Astrocyte of the spinal cord (primary cell): ENCODE data around the gene ANKS1B.
A peak's percentile ranks its signal among the peaks of the same experiment; 100 is the strongest.
"Not testable (repeated sequence)": the region's sequence is repeated elsewhere in the genome, so short reads cannot be mapped to it uniquely, and the experiment has no call there.

ENCODE experiments used
- DNase-seq: peaks from one replicate; pipeline ENCODE4 v3.0.0; 2011; ENCODE audit warnings: low read depth, low spot score
- H3K4me3 ChIP-seq: 2 replicates; pipeline ENCODE4 v1.5.1; 2011; ENCODE audit warnings: low read depth, mild to moderate bottlenecking, low read length, moderate library complexity
- CTCF ChIP-seq: IDR thresholded peaks from 2 replicates; pipeline ENCODE4 v1.5.1; 2012; ENCODE audit warnings: low read depth, mild to moderate bottlenecking, low read length, inconsistent platforms
- in situ Hi-C: cut with HindIII; loops from 2 replicates; pipeline ENCODE4 v1.10.0; 2017; ENCODE audit warnings: low sequenced_read_pairs

The ANKS1B gene

GRCh38 chr12:99644629-99645028 is 340.1 kb downstream of the ANKS1B start:
- no peak overlapping the region for H3K4me3 ChIP-seq
- DNase-seq: no peak
- no peak for TF ChIP-seq CTCF
- in situ Hi-C loops: no loop called here

GRCh38 chr12:99627459-99627858 is 357.3 kb downstream of the ANKS1B start:
- no peak for TF ChIP-seq CTCF
- in situ Hi-C loops: no loop called here
- DNase-seq: no peak
- H3K4me3 ChIP-seq: no peak overlapping the region

GRCh38 chr12:99624591-99624990 is 360.1 kb downstream of the ANKS1B start:
- in situ Hi-C loops, DNase-seq, H3K4me3 ChIP-seq: not testable (repeated sequence)

- in situ Hi-C loops: no loop called here
Measured at GRCh38 chr12:99620159-99620479, 364.6 kb downstream of the ANKS1B start.

GRCh38 chr12:99619389-99620158 is 365.2 kb downstream of the ANKS1B start:
- peak; percentile 82 for TF ChIP-seq CTCF
- peak; percentile 40 for DNase-seq
- H3K4me3 ChIP-seq: no peak overlapping the region
- in situ Hi-C loops: no loop called here

More at GRCh38 chr12:99620159-99620479, 364.6 kb downstream of the ANKS1B start:
- TF ChIP-seq CTCF: no peak
- H3K4me3 ChIP-seq: no peak overlapping the region
- DNase-seq: no peak

- in situ Hi-C loops: no loop called here
- TF ChIP-seq CTCF: no peak
- DNase-seq: peak; percentile 26
- no peak overlapping the region for H3K4me3 ChIP-seq
Measured at GRCh38 chr12:99618657-99619056, 366.1 kb downstream of the ANKS1B start.

GRCh38 chr12:99611599-99611998 is 373.1 kb downstream of the ANKS1B start:
- no peak for TF ChIP-seq CTCF

More at GRCh38 chr12:99611599-99611998, 373.1 kb downstream of the ANKS1B start:
- DNase-seq: no peak
- in situ Hi-C loops: no loop called here
- H3K4me3 ChIP-seq: no peak overlapping the region
